HAP-1 (cell line): ENCODE data around the gene KRTAP19-4.

Experiments
- DNase-seq, 2 experiments: peaks; one replicate each; pipeline ENCODE4 v3.0.0-alpha.2; 2016 to 2020; ENCODE audit warnings: low spot score in 2 of 2
- H3K27me3 ChIP-seq: fragments of 250-450 bp; sonication (Bioruptor Pico); 2 replicates; pipeline ENCODE4 v1.5.1; 2020; ENCODE audit warnings: low read depth, mild to moderate bottlenecking, moderate library complexity
- H3K36me3 ChIP-seq: fragments of 250-450 bp; sonication (Bioruptor Pico); replicated peaks from 2 replicates; pipeline ENCODE4 v1.5.1; 2020; ENCODE audit warnings: mild to moderate bottlenecking
- H3K4me1 ChIP-seq: fragments of 250-450 bp; sonication (Bioruptor Pico); 2 replicates; pipeline ENCODE4 v1.5.1; 2020; ENCODE audit warnings: mild to moderate bottlenecking
- H3K4me3 ChIP-seq: fragments of 250-450 bp; sonication (Bioruptor Pico); 2 replicates; pipeline ENCODE4 v1.5.1; 2020; ENCODE audit warnings: mild to moderate bottlenecking, moderate library complexity
- H3K9me3 ChIP-seq: fragments of 250-450 bp; sonication (Bioruptor Pico); 2 replicates; pipeline ENCODE4 v1.5.1; 2020; ENCODE audit warnings: mild to moderate bottlenecking, moderate library complexity
- in situ Hi-C: fragments of 300-500 bp; cut with MboI; formaldehyde crosslinking; loops from 3 replicates; pipeline ENCODE4 v1.14.3; 2020; ENCODE audit warnings: low sequenced_read_pairs, inconsistent platforms, mixed read lengths

The KRTAP19-4 gene

GRCh38 chr21:30468900-30469714 lies 27.9 kb downstream of the KRTAP19-4 start:
- in situ Hi-C loops: no loop called here
- Histone ChIP-seq H3K4me3 (no peak overlapping the region), H3K36me3 (no peaks in the 10 kb centered on the region), H3K4me1 (no peaks in the 10 kb centered on the region), H3K27me3 (no peaks in the 10 kb centered on the region), H3K9me3 (no peaks in the 10 kb centered on the region)
- no peak for DNase-seq

DNA sequence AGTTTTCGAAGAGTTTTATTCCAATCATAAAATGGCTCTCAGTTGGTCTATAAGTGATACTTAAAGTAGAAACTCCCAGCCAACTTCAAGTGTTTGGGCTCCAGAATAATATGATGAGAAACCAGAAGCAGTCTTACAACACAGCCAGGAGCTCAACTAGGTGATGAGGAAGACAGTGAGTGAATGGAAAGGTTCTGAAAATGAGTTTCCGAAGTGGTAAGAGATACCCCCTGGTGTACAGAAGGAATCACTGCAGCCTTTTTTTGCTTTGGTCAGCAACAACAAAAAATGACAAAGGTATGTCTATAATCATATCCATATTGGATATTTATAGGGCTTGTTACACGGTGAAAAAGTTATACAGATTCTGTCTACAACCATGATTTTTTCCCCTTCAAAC lies 33.3 kb downstream of the KRTAP19-4 start:
- Histone ChIP-seq H3K4me1 (no peaks in the 10 kb centered on the region), H3K27me3 (no peaks in the 10 kb centered on the region), H3K4me3 (no peak overlapping the region), H3K9me3 (no peaks in the 10 kb centered on the region), H3K36me3 (no peaks in the 10 kb centered on the region)
- in situ Hi-C loops: no loop called here
- no peak for DNase-seq

GRCh38 chr21:30448514-30448913 lies 48.5 kb downstream of the KRTAP19-4 start:
- Histone ChIP-seq H3K36me3 (no peaks in the 10 kb centered on the region), H3K4me1 (no peaks in the 10 kb centered on the region), H3K4me3 (no peak overlapping the region), H3K27me3 (no peaks in the 10 kb centered on the region), H3K9me3 (no peaks in the 10 kb centered on the region)
- in situ Hi-C loops: no loop called here
- no peak for DNase-seq

- Histone ChIP-seq H3K9me3 (no peaks in the 10 kb centered on the region), H3K4me3 (no peak overlapping the region), H3K27me3 (no peaks in the 10 kb centered on the region), H3K36me3 (no peaks in the 10 kb centered on the region), H3K4me1 (no peaks in the 10 kb centered on the region)
- in situ Hi-C loops: no loop called here
- no peak for DNase-seq
These were observed 49.9 kb downstream of the KRTAP19-4 start for GRCh38 chr21:30447056-30447455.
